ENCODE measurements around the gene SETD5. TPM values are rescaled to one million over a fixed set of nuclear protein-coding genes. Genes with fewer than 3 reads are reported as not detected.

The SETD5 gene
- 264 TPM for polyA plus RNA-seq (2013, experiment 1 of 2)
- polyA plus RNA-seq (2013, experiment 2 of 2): 186 TPM

GRCh38 chr3:9397332-9397905 lies at the start of gene SETD5:
TSS of gene SETD5 (plus strand) at chr3:9397615. CDS start at chr3:9428939, 31,324 bp downstream.
- peak within 1 kb of the TSS; percentile 100 for H3K27ac ChIP-seq (ENCODE audit: low read depth, low read length, severe bottlenecking)
- H3K36me3 ChIP-seq (ENCODE audit: control insufficient read depth, insufficient read depth, low read length): peaks cover 31% of the 10 kb centered on the region
- H3K9me3 ChIP-seq (ENCODE audit: control insufficient read depth, low read length): no peaks in the 10 kb centered on the region
- 0 to 1% methylated on average over 17 to 18 of the region's 63 CpGs for WGBS, 2 experiments (ENCODE audit: insufficient coverage in 2 of 2)
- peaks cover 23% of the 10 kb centered on the region for H3K4me1 ChIP-seq (ENCODE audit: control insufficient read depth, insufficient read depth, low read length, poor library complexity, severe bottlenecking)
- peak within 1 kb of the TSS; percentile 91 for H3K4me3 ChIP-seq (ENCODE audit: extremely low read depth, insufficient read depth, low read length, poor library complexity, severe bottlenecking)

GRCh38 chr3:9347887-9348286 lies 49.5 kb upstream of the SETD5 start:
- no peaks in the 10 kb centered on the region for H3K9me3 ChIP-seq (ENCODE audit: control insufficient read depth, low read length)
- no peak overlapping the region for H3K27ac ChIP-seq (ENCODE audit: low read depth, low read length, severe bottlenecking)
- H3K4me1 ChIP-seq (ENCODE audit: control insufficient read depth, insufficient read depth, low read length, poor library complexity, severe bottlenecking): no peaks in the 10 kb centered on the region
- H3K36me3 ChIP-seq (ENCODE audit: control insufficient read depth, insufficient read depth, low read length): no peaks in the 10 kb centered on the region
- WGBS, 2 experiments (ENCODE audit: insufficient coverage in 2 of 2): 100% methylated on average over 1 of the region's 2 CpGs; no CpG with 5 or more reads in 1 of the 2 experiments
- no peak overlapping the region for H3K4me3 ChIP-seq (ENCODE audit: extremely low read depth, insufficient read depth, low read length, poor library complexity, severe bottlenecking)

GRCh38 chr3:9349321-9350117 lies 47.9 kb upstream of the SETD5 start:
- Histone ChIP-seq H3K27ac (ENCODE audit: low read depth, low read length, severe bottlenecking) (no peak overlapping the region), H3K4me1 (ENCODE audit: control insufficient read depth, insufficient read depth, low read length, poor library complexity, severe bottlenecking) (peaks cover 5% of the 10 kb centered on the region), H3K4me3 (ENCODE audit: extremely low read depth, insufficient read depth, low read length, poor library complexity, severe bottlenecking) (no peak overlapping the region), H3K36me3 (ENCODE audit: control insufficient read depth, insufficient read depth, low read length) (no peaks in the 10 kb centered on the region), H3K9me3 (ENCODE audit: control insufficient read depth, low read length) (no peaks in the 10 kb centered on the region)
- WGBS, 2 experiments (ENCODE audit: insufficient coverage in 2 of 2): 83 to 94% methylated on average over 1 to 2 of the region's 2 CpGs

GRCh38 chr3:9351709-9352126 lies 45.7 kb upstream of the SETD5 start:
- Histone ChIP-seq H3K4me1 (ENCODE audit: control insufficient read depth, insufficient read depth, low read length, poor library complexity, severe bottlenecking) (peaks cover 5% of the 10 kb centered on the region), H3K36me3 (ENCODE audit: control insufficient read depth, insufficient read depth, low read length) (no peaks in the 10 kb centered on the region), H3K27ac (ENCODE audit: low read depth, low read length, severe bottlenecking) (no peak overlapping the region), H3K9me3 (ENCODE audit: control insufficient read depth, low read length) (no peaks in the 10 kb centered on the region), H3K4me3 (ENCODE audit: extremely low read depth, insufficient read depth, low read length, poor library complexity, severe bottlenecking) (no peak overlapping the region)
- WGBS, 2 experiments (ENCODE audit: insufficient coverage in 2 of 2): 71 to 76% methylated on average over 2 of the region's 3 CpGs

GRCh38 chr3:9352917-9353752 lies 44.3 kb upstream of the SETD5 start:
- no peak overlapping the region for H3K27ac ChIP-seq (ENCODE audit: low read depth, low read length, severe bottlenecking)
- whole genome bisulfite sequencing, 2 experiments (ENCODE audit: insufficient coverage in 2 of 2): 67 to 70% methylated on average over 3 to 4 of the region's 7 CpGs
- no peaks in the 10 kb centered on the region for H3K9me3 ChIP-seq (ENCODE audit: control insufficient read depth, low read length)
- no peaks in the 10 kb centered on the region for H3K36me3 ChIP-seq (ENCODE audit: control insufficient read depth, insufficient read depth, low read length)
- no peak overlapping the region for H3K4me3 ChIP-seq (ENCODE audit: extremely low read depth, insufficient read depth, low read length, poor library complexity, severe bottlenecking)
- H3K4me1 ChIP-seq (ENCODE audit: control insufficient read depth, insufficient read depth, low read length, poor library complexity, severe bottlenecking): peaks cover 5% of the 10 kb centered on the region

GRCh38 chr3:9361691-9362388 lies 35.6 kb upstream of the SETD5 start:
- Histone ChIP-seq H3K4me3 (ENCODE audit: extremely low read depth, insufficient read depth, low read length, poor library complexity, severe bottlenecking) (peak overlapping the region; percentile 64), H3K4me1 (ENCODE audit: control insufficient read depth, insufficient read depth, low read length, poor library complexity, severe bottlenecking) (peaks cover 4% of the 10 kb centered on the region), H3K27ac (ENCODE audit: low read depth, low read length, severe bottlenecking) (peak overlapping the region; percentile 97), H3K36me3 (ENCODE audit: control insufficient read depth, insufficient read depth, low read length) (peaks cover 24% of the 10 kb centered on the region), H3K9me3 (ENCODE audit: control insufficient read depth, low read length) (no peaks in the 10 kb centered on the region)
- WGBS, 2 experiments (ENCODE audit: insufficient coverage in 2 of 2): 92 to 97% methylated on average over 4 to 5 of the region's 5 CpGs

GRCh38 chr3:9362731-9363530 lies 34.5 kb upstream of the SETD5 start, which contains the start of gene THUMPD3:
TSS of gene THUMPD3 (plus strand) at chr3:9363054. CDS start at chr3:9365069, 2,015 bp downstream.
- peaks cover 35% of the 10 kb centered on the region for H3K36me3 ChIP-seq (ENCODE audit: control insufficient read depth, insufficient read depth, low read length)
- peak within 1 kb of the TSS; percentile 97 for H3K27ac ChIP-seq (ENCODE audit: low read depth, low read length, severe bottlenecking)
- H3K4me3 ChIP-seq (ENCODE audit: extremely low read depth, insufficient read depth, low read length, poor library complexity, severe bottlenecking): peak within 1 kb of the TSS; percentile 64
- 1 to 2% methylated on average over 28 to 41 of the region's 46 CpGs for WGBS, 2 experiments (ENCODE audit: insufficient coverage in 2 of 2)
- H3K9me3 ChIP-seq (ENCODE audit: control insufficient read depth, low read length): no peaks in the 10 kb centered on the region
- H3K4me1 ChIP-seq (ENCODE audit: control insufficient read depth, insufficient read depth, low read length, poor library complexity, severe bottlenecking): peaks cover 4% of the 10 kb centered on the region

- H3K9me3 ChIP-seq (ENCODE audit: control insufficient read depth, low read length): no peaks in the 10 kb centered on the region
- no peak overlapping the region for H3K27ac ChIP-seq (ENCODE audit: low read depth, low read length, severe bottlenecking)
- WGBS, 2 experiments (ENCODE audit: insufficient coverage in 2 of 2): 100% methylated on average over 1 of the region's 1 CpG; no CpG with 5 or more reads in 1 of the 2 experiments
- peaks cover 92% of the 10 kb centered on the region for H3K36me3 ChIP-seq (ENCODE audit: control insufficient read depth, insufficient read depth, low read length)
- H3K4me3 ChIP-seq (ENCODE audit: extremely low read depth, insufficient read depth, low read length, poor library complexity, severe bottlenecking): no peak overlapping the region
- H3K4me1 ChIP-seq (ENCODE audit: control insufficient read depth, insufficient read depth, low read length, poor library complexity, severe bottlenecking): no peaks in the 10 kb centered on the region
Measured at GRCh38 chr3:9369508-9369907, 27.9 kb upstream of the SETD5 start.

GRCh38 chr3:9373465-9373864 lies 23.9 kb upstream of the SETD5 start:
- H3K27ac ChIP-seq (ENCODE audit: low read depth, low read length, severe bottlenecking): no peak overlapping the region
- H3K4me3 ChIP-seq (ENCODE audit: extremely low read depth, insufficient read depth, low read length, poor library complexity, severe bottlenecking): no peak overlapping the region
- 86 to 90% methylated on average over 2 of the region's 3 CpGs for WGBS, 2 experiments (ENCODE audit: insufficient coverage in 2 of 2)
- no peaks in the 10 kb centered on the region for H3K4me1 ChIP-seq (ENCODE audit: control insufficient read depth, insufficient read depth, low read length, poor library complexity, severe bottlenecking)
- no peaks in the 10 kb centered on the region for H3K9me3 ChIP-seq (ENCODE audit: control insufficient read depth, low read length)
- H3K36me3 ChIP-seq (ENCODE audit: control insufficient read depth, insufficient read depth, low read length): peaks cover 92% of the 10 kb centered on the region

Measured in mesodermal cell (in vitro differentiated cells).